B cell (primary cell): Measurements from ENCODE around the gene MAP7. TPM values are rescaled to one million over a fixed set of nuclear protein-coding genes. Genes with fewer than 3 reads are reported as not detected.

ENCODE experiments used
- ATAC-seq: fragments of 200-7000 bp; cut with Tn5 transposase; one replicate; pipeline ENCODE4 v1.10.0; 2021; ENCODE audit warnings: low read depth, mild to moderate bottlenecking, moderate number of reproducible peaks, moderate library complexity
- CTCF ChIA-PET: fragments of 350-600 bp; sonication (Branson Sonifier 250); formaldehyde crosslinking; loops from one replicate; lab custom pipeline; 2021; ENCODE audit warnings: antibody characterized with exemption, inconsistent platforms; lab: Charles Lee
- POLR2A ChIA-PET: fragments of 350-600 bp; sonication (Branson Sonifier 250); formaldehyde crosslinking; loops from one replicate; lab custom pipeline; 2021; ENCODE audit warnings: antibody characterized with exemption; lab: Charles Lee
- DNase-seq: peaks from one replicate; pipeline ENCODE4 v3.0.0; 2013
- H2AFZ ChIP-seq: 2 replicates; pipeline ENCODE4 v1.6.1; 2012; ENCODE audit warnings: mild to moderate bottlenecking, low read depth, low read length; ENCODE audit not compliant: insufficient read depth, poor library complexity, severe bottlenecking
- H3K27ac ChIP-seq, 2 donors: 1 replicate in 1 of 2; 2 replicates in 1 of 2; pipeline ENCODE4 v1.5.1; 2012 to 2013; ENCODE audit warnings: low read length in 2 of 2, mild to moderate bottlenecking in 2 of 2, moderate library complexity in 1 of 2
- H3K27me3 ChIP-seq, 4 experiments: fragments of 200-600 bp in 1 of 4; sonication (generic) in 1 of 4; replicated peaks in 1 of 4; 1 replicate in 2 of 4; 2 replicates in 2 of 4; pipeline versions ENCODE4 v1.6.1 to v1.7.0; 2013 to 2016; ENCODE audit warnings: low read length in 3 of 4, mild to moderate bottlenecking in 2 of 4, mixed read lengths in 1 of 4, moderate library complexity in 1 of 4; ENCODE audit not compliant: insufficient read depth in 4 of 4, control insufficient read depth in 3 of 4; ENCODE audit errors: control extremely low read depth in 1 of 4
- H3K36me3 ChIP-seq, 2 experiments: replicated peaks in 1 of 2; 1 replicate in 1 of 2; 2 replicates in 1 of 2; pipeline versions ENCODE4 v1.6.1 to v1.7.1; 2013; ENCODE audit warnings: low read length in 1 of 2; ENCODE audit not compliant: insufficient read depth in 2 of 2, control insufficient read depth in 1 of 2; ENCODE audit errors: control extremely low read depth in 1 of 2, extremely low read depth in 1 of 2
- H3K4me1 ChIP-seq, 2 donors: fragments of 200-600 bp in 1 of 2; sonication (generic) in 1 of 2; 1 replicate in 1 of 2; 2 replicates in 1 of 2; pipeline versions ENCODE4 v1.5.1 to v1.6.1; 2013 to 2017; ENCODE audit warnings: low read length in 2 of 2; ENCODE audit not compliant: control insufficient read depth in 2 of 2, insufficient read depth in 2 of 2
- H3K4me2 ChIP-seq: replicated peaks from 2 replicates; pipeline ENCODE3; 2012; ENCODE audit warnings: mild to moderate bottlenecking, low read depth, low read length; ENCODE audit not compliant: poor library complexity, severe bottlenecking
- H3K4me3 ChIP-seq, 5 experiments: fragments of 200-600 bp in 1 of 5; sonication (generic) in 1 of 5; 1 replicate in 3 of 5; 2 replicates in 2 of 5; pipeline versions ENCODE4 v1.5.1 to v1.7.0; 2011 to 2016; ENCODE audit warnings: low read length in 4 of 5, mild to moderate bottlenecking in 4 of 5, low read depth in 2 of 5, control low read depth in 1 of 5, moderate library complexity in 1 of 5; ENCODE audit not compliant: insufficient read depth in 1 of 5; ENCODE audit errors: control extremely low read depth in 1 of 5, extremely low read depth in 1 of 5
- H3K79me2 ChIP-seq: fragments of 200-600 bp; sonication (generic); one replicate; pipeline ENCODE4 v1.6.0; 2016; ENCODE audit warnings: low read length; ENCODE audit not compliant: control insufficient read depth, insufficient read depth
- H3K9ac ChIP-seq: fragments of 200-600 bp; sonication (generic); 2 replicates; pipeline ENCODE4 v1.6.1; 2017; ENCODE audit warnings: mild to moderate bottlenecking, low read length, moderate library complexity
- H3K9me3 ChIP-seq, 3 donors: one replicate each; pipeline versions ENCODE4 v1.6.1 to v1.7.1; 2013; ENCODE audit warnings: low read length in 2 of 3; ENCODE audit not compliant: control insufficient read depth in 2 of 3, insufficient read depth in 1 of 3; ENCODE audit errors: control extremely low read depth in 1 of 3
- H4K20me1 ChIP-seq: 2 replicates; pipeline ENCODE4 v1.6.0; 2012; ENCODE audit warnings: mild to moderate bottlenecking, low read length; ENCODE audit not compliant: insufficient read depth, control insufficient read depth, poor library complexity, severe bottlenecking
- H3K27ac Mint-ChIP-seq: one replicate; pipeline ENCODE4 v1.8.0; 2021; ENCODE audit warnings: mixed read lengths
- H3K27me3 Mint-ChIP-seq: one replicate; pipeline ENCODE4 v1.8.0; 2021; ENCODE audit warnings: mixed read lengths
- H3K4me1 Mint-ChIP-seq: one replicate; pipeline ENCODE4 v1.8.0; 2021; ENCODE audit warnings: mixed read lengths
- H3K4me3 Mint-ChIP-seq: one replicate; pipeline ENCODE4 v1.8.0; 2021; ENCODE audit warnings: mixed read lengths
- H3K9me3 Mint-ChIP-seq: one replicate; pipeline ENCODE4 v1.8.0; 2022; ENCODE audit warnings: mixed read lengths; ENCODE audit not compliant: insufficient read depth
- CTCF ChIP-seq: fragments of 200-600 bp; IDR thresholded peaks from one replicate; pipeline ENCODE4 v1.8.0; 2022; ENCODE audit warnings: antibody characterized with exemption, mild to moderate bottlenecking
- EZH2 ChIP-seq: IDR thresholded peaks from 2 replicates; pipeline ENCODE4 v1.6.1; 2012; ENCODE audit warnings: borderline replicate concordance, low read depth, mild to moderate bottlenecking, moderate library complexity, low read length; ENCODE audit not compliant: insufficient read depth, poor library complexity, severe bottlenecking
- WGBS: methylation state at CpG from one replicate; pipeline ENCODE4 v1.1.5; 2013; ENCODE audit warnings: missing lambda C conversion rate; ENCODE audit not compliant: insufficient coverage; 5-methylcytosine and 5-hydroxymethylcytosine counted together
- intact Hi-C: fragments of 100-400 bp; cut with micrococcal nuclease; formaldehyde crosslinking; loops from one replicate; pipeline ENCODE4 v1.10.0; 2022
- polyA plus RNA-seq: library from polyadenylated mRNA; depleted of rRNA; stranded (reverse); fragments of >200 nt; gene quantifications from 2 replicates; pipeline ENCODE4 v1.2.3, GENCODE V29; 2012
- total RNA-seq, 2 donors: library from RNA; stranded (reverse); fragments of 120-200 nt in 1 of 2; gene quantifications; 1 replicate in 1 of 2; 2 replicates in 1 of 2; pipeline versions ENCODE4 v1.2.3 to v1.2.4, GENCODE V29; 2013 to 2022

The MAP7 gene
- total and polyA plus RNA-seq, 2 donors (not counting 1 experiment from before 2014, with no cell fraction given), result 0.34 to 0.64 TPM

- ChIA-PET POLR2A (no interaction called here), CTCF (interaction anchor here (0.7 kb wide), 1 partner anchor 437 kb away, joined by 3 read pairs; no protein-coding TSS in a partner anchor)
- no peaks in the 10 kb centered on the region for H3K27me3 ChIP-seq
- TF ChIP-seq EZH2, result no peak
- TF ChIP-seq CTCF, result no peak
- intact Hi-C loops, result no loop called here
- Mint-ChIP-seq H3K27me3 (peaks cover 4% of the 10 kb centered on the region), H3K27ac (no peak overlapping the region), H3K9me3 (no peaks in the 10 kb centered on the region), H3K4me1 (no peaks in the 10 kb centered on the region), H3K4me3 (no peak overlapping the region)
- H3K9ac ChIP-seq, result no peak overlapping the region
- no peak for DNase-seq
- H4K20me1 ChIP-seq, result no peaks in the 10 kb centered on the region
- no peaks in the 10 kb centered on the region for H3K4me1 ChIP-seq
- H3K27ac ChIP-seq, result no peak overlapping the region
- no peak overlapping the region for H3K4me2 ChIP-seq
- WGBS, result 79% methylated on average over 4 of the region's 7 CpGs
- no peaks in the 10 kb centered on the region for H3K36me3 ChIP-seq
- ATAC-seq, result no peak
- H2AFZ ChIP-seq, result no peak overlapping the region
- H3K9me3 ChIP-seq, result no peaks in the 10 kb centered on the region
- H3K79me2 ChIP-seq, result no peaks in the 10 kb centered on the region
- H3K4me3 ChIP-seq, result no peak overlapping the region
Measured at GRCh38 chr6:136487759-136488425, 62.3 kb downstream of the MAP7 start.

GRCh38 chr6:136486357-136486756 lies 63.9 kb downstream of the MAP7 start:
- ChIA-PET POLR2A (no interaction called here), CTCF (no interaction called here)
- Histone ChIP-seq H3K9me3 (no peaks in the 10 kb centered on the region), H3K4me2 (no peak overlapping the region), H3K79me2 (no peaks in the 10 kb centered on the region), H3K36me3 (no peaks in the 10 kb centered on the region), H3K27ac (no peak overlapping the region), H4K20me1 (no peaks in the 10 kb centered on the region), H3K9ac (no peak overlapping the region), H2AFZ (no peak overlapping the region), H3K4me1 (no peaks in the 10 kb centered on the region), H3K27me3 (no peaks in the 10 kb centered on the region), H3K4me3 (no peak overlapping the region)
- TF ChIP-seq CTCF (no peak), EZH2 (no peak)
- intact Hi-C loops, result no loop called here
- no peaks in the 10 kb centered on the region for H3K4me1 Mint-ChIP-seq
- ATAC-seq (no peak), DNase-seq (no peak)
- no peaks in the 10 kb centered on the region for H3K9me3 Mint-ChIP-seq
- no peak overlapping the region for H3K27ac Mint-ChIP-seq
- peaks cover 4% of the 10 kb centered on the region for H3K27me3 Mint-ChIP-seq
- no CpG with 5 or more reads among the region's 1 CpG for WGBS
- no peak overlapping the region for H3K4me3 Mint-ChIP-seq
